Suprapubic skin (tissue), 4 donors: ENCODE data around the gene GPA33. TPM values are rescaled to one million over a fixed set of nuclear protein-coding genes. Genes with fewer than 3 reads are reported as not detected.

Experiments
- DNase-seq, 2 donors: peaks; one replicate each; pipeline ENCODE4 v3.0.0-alpha.2; 2019; ENCODE audit warnings: low spot score in 2 of 2
- H3K27ac ChIP-seq: fragments of 200-600 bp; sonication (generic); one replicate; pipeline ENCODE4 v1.5.1; 2019
- H3K27me3 ChIP-seq: fragments of 200-600 bp; sonication (generic); one replicate; pipeline ENCODE4 v1.5.1; 2019
- H3K36me3 ChIP-seq: fragments of 200-600 bp; sonication (generic); one replicate; pipeline ENCODE4 v1.5.1; 2019
- H3K4me1 ChIP-seq: fragments of 200-600 bp; sonication (generic); one replicate; pipeline ENCODE4 v1.5.1; 2019
- H3K4me3 ChIP-seq: fragments of 200-600 bp; sonication (generic); one replicate; pipeline ENCODE4 v1.5.1; 2019; ENCODE audit warnings: mild to moderate bottlenecking
- H3K9me3 ChIP-seq: fragments of 200-600 bp; sonication (generic); one replicate; pipeline ENCODE4 v1.5.1; 2019
- CTCF ChIP-seq, 2 donors: fragments of 200-600 bp in 1 of 2; fragments of 450-650 bp in 1 of 2; sonication (generic) in 1 of 2; IDR thresholded peaks; one replicate each; pipeline ENCODE4 v1.5.1; 2016 to 2019; ENCODE audit warnings: antibody characterized with exemption in 2 of 2, mild to moderate bottlenecking in 1 of 2, moderate library complexity in 1 of 2
- EP300 ChIP-seq: sonication (generic); formaldehyde crosslinking; IDR thresholded peaks from one replicate; pipeline ENCODE4 v1.6.1; 2017; ENCODE audit warnings: antibody characterized with exemption
- POLR2A ChIP-seq, 2 donors: fragments of 450-650 bp; IDR thresholded peaks; one replicate each; pipeline ENCODE4 v1.6.1; 2017; ENCODE audit warnings: antibody characterized with exemption in 2 of 2, mild to moderate bottlenecking in 2 of 2, moderate library complexity in 2 of 2
- POLR2AphosphoS5 ChIP-seq, 3 donors: sonication (generic); formaldehyde crosslinking; IDR thresholded peaks; one replicate each; pipeline ENCODE4 v1.6.1; 2017; ENCODE audit warnings: antibody characterized with exemption in 3 of 3
- WGBS: methylation state at CpG from one replicate; pipeline ENCODE4 v1.1.5; 2018; 5-methylcytosine and 5-hydroxymethylcytosine counted together
- total RNA-seq, 4 donors: library from RNA; depleted of rRNA; stranded (reverse); fragments of >200 nt; gene quantifications; one replicate each; pipeline ENCODE4 v1.1.0, GENCODE V29; 2016

The GPA33 gene
- total RNA-seq, 4 donors from 2014 or later: 0.15 TPM; not detected in 3

- H3K36me3 ChIP-seq: no peaks in the 10 kb centered on the region
- no peaks in the 10 kb centered on the region for H3K9me3 ChIP-seq
- no peak overlapping the region for H3K4me3 ChIP-seq
- TF ChIP-seq CTCF (IDR thresholded peaks at IDR 0.05): peak; percentile 74 to 93
- no peak for TF ChIP-seq EP300
- no peak for TF ChIP-seq POLR2A (IDR thresholded peaks at IDR 0.05)
- TF ChIP-seq POLR2AphosphoS5 (IDR thresholded peaks at IDR 0.05): no peak
- no peak overlapping the region for H3K27ac ChIP-seq
- H3K27me3 ChIP-seq: peaks cover 25% of the 10 kb centered on the region
- WGBS: 7% methylated on average over 15 of the region's 17 CpGs
- peaks cover 6% of the 10 kb centered on the region for H3K4me1 ChIP-seq
- peak in 1 of 2 donors; percentile 75 for DNase-seq
Measured at GRCh38 chr1:167059045-167059808, 30.9 kb downstream of the GPA33 start.

- no peak overlapping the region for H3K4me3 ChIP-seq
- peaks cover 30% of the 10 kb centered on the region for H3K27me3 ChIP-seq
- WGBS: 45% methylated on average over 6 of the region's 6 CpGs
- H3K4me1 ChIP-seq: peaks cover 6% of the 10 kb centered on the region
- H3K36me3 ChIP-seq: no peaks in the 10 kb centered on the region
- DNase-seq: no peak
- no peaks in the 10 kb centered on the region for H3K9me3 ChIP-seq
- no peak for TF ChIP-seq EP300
- no peak for TF ChIP-seq CTCF (IDR thresholded peaks at IDR 0.05)
- no peak for TF ChIP-seq POLR2A (IDR thresholded peaks at IDR 0.05)
- TF ChIP-seq POLR2AphosphoS5 (IDR thresholded peaks at IDR 0.05): no peak
- H3K27ac ChIP-seq: no peak overlapping the region
Measured at GRCh38 chr1:167057241-167057688, 32.9 kb downstream of the GPA33 start.

GRCh38 chr1:167056529-167057231 lies 33.5 kb downstream of the GPA33 start:
- H3K27ac ChIP-seq: no peak overlapping the region
- peaks cover 32% of the 10 kb centered on the region for H3K27me3 ChIP-seq
- no peak overlapping the region for H3K4me3 ChIP-seq
- H3K9me3 ChIP-seq: no peaks in the 10 kb centered on the region
- peaks cover 6% of the 10 kb centered on the region for H3K4me1 ChIP-seq
- 50% methylated on average over 10 of the region's 10 CpGs for WGBS
- no peaks in the 10 kb centered on the region for H3K36me3 ChIP-seq
- no peak for TF ChIP-seq EP300
- no peak for TF ChIP-seq POLR2A (IDR thresholded peaks at IDR 0.05)
- no peak for TF ChIP-seq CTCF (IDR thresholded peaks at IDR 0.05)
- no peak for TF ChIP-seq POLR2AphosphoS5 (IDR thresholded peaks at IDR 0.05)
- no peak for DNase-seq

- Histone ChIP-seq H3K27ac (no peak overlapping the region), H3K9me3 (no peaks in the 10 kb centered on the region), H3K4me1 (peaks cover 6% of the 10 kb centered on the region), H3K4me3 (no peak overlapping the region), H3K36me3 (no peaks in the 10 kb centered on the region), H3K27me3 (peaks cover 32% of the 10 kb centered on the region)
- 78% methylated on average over 9 of the region's 14 CpGs for WGBS
- DNase-seq: no peak
- TF ChIP-seq CTCF (IDR thresholded peaks at IDR 0.05) (no peak), POLR2AphosphoS5 (IDR thresholded peaks at IDR 0.05) (no peak), EP300 (no peak), POLR2A (IDR thresholded peaks at IDR 0.05) (no peak)
Measured at GRCh38 chr1:167054946-167055630, 35.1 kb downstream of the GPA33 start.

GRCh38 chr1:167054531-167054930 lies 35.6 kb downstream of the GPA33 start:
- no peak for DNase-seq
- Histone ChIP-seq H3K4me1 (peaks cover 6% of the 10 kb centered on the region), H3K27ac (no peak overlapping the region), H3K36me3 (no peaks in the 10 kb centered on the region), H3K4me3 (no peak overlapping the region), H3K9me3 (no peaks in the 10 kb centered on the region), H3K27me3 (peaks cover 27% of the 10 kb centered on the region)
- 80% methylated on average over 1 of the region's 3 CpGs for WGBS
- TF ChIP-seq POLR2AphosphoS5 (IDR thresholded peaks at IDR 0.05) (no peak), EP300 (no peak), CTCF (IDR thresholded peaks at IDR 0.05) (no peak), POLR2A (IDR thresholded peaks at IDR 0.05) (no peak)
